Neuronal stem cell (in vitro differentiated cells): Measurements from ENCODE around the gene PTGER3.

Source experiments
- DNase-seq: peaks from one replicate; pipeline ENCODE4 v3.0.0-alpha.2; 2013; ENCODE audit warnings: low spot score
- H2AFZ ChIP-seq: one replicate; pipeline ENCODE4 v1.6.1; 2013; ENCODE audit warnings: mild to moderate bottlenecking, low read length, inconsistent platforms
- H2AK5ac ChIP-seq: 2 replicates; pipeline ENCODE4 v1.6.1; 2013; ENCODE audit warnings: low read depth, mild to moderate bottlenecking, inconsistent platforms, low read length, moderate library complexity, mixed read lengths
- H2BK120ac ChIP-seq: 2 replicates; pipeline ENCODE4 v1.6.1; 2013; ENCODE audit warnings: low read depth, mild to moderate bottlenecking, inconsistent platforms, low read length, moderate library complexity, mixed read lengths
- H2BK12ac ChIP-seq: one replicate; pipeline ENCODE4 v1.6.1; 2013; ENCODE audit warnings: low read length, inconsistent platforms
- H2BK15ac ChIP-seq: 2 replicates; pipeline ENCODE4 v1.6.1; 2013; ENCODE audit warnings: mild to moderate bottlenecking, low read length, inconsistent platforms, mixed read lengths
- H2BK5ac ChIP-seq: one replicate; pipeline ENCODE4 v1.6.1; 2013; ENCODE audit warnings: inconsistent platforms, mild to moderate bottlenecking, low read length, moderate library complexity
- H3K14ac ChIP-seq: one replicate; pipeline ENCODE4 v1.6.1; 2013; ENCODE audit warnings: low read length, inconsistent platforms
- H3K18ac ChIP-seq: 2 replicates; pipeline ENCODE4 v1.6.1; 2013; ENCODE audit warnings: low read length, inconsistent platforms
- H3K23ac ChIP-seq: 2 replicates; pipeline ENCODE4 v1.6.1; 2013; ENCODE audit warnings: low read depth, mild to moderate bottlenecking, mixed read lengths, low read length, inconsistent platforms; ENCODE audit not compliant: poor library complexity
- H3K27ac ChIP-seq: replicated peaks from 3 replicates; pipeline ENCODE4 v1.5.1; 2013; ENCODE audit warnings: low read length, inconsistent platforms
- H3K27me3 ChIP-seq, 3 experiments: 2 replicates each; pipeline ENCODE4 v1.6.1; 2013; ENCODE audit warnings: low read length in 3 of 3, mild to moderate bottlenecking in 2 of 3, inconsistent platforms in 1 of 3, low read depth in 1 of 3, mixed read lengths in 1 of 3, moderate library complexity in 1 of 3; ENCODE audit not compliant: control insufficient read depth in 3 of 3, insufficient read depth in 3 of 3
- H3K36me3 ChIP-seq, 2 donors: replicated peaks in 1 of 2; 2 replicates each; pipeline ENCODE4 v1.6.1; 2013; ENCODE audit warnings: low read length in 2 of 2; ENCODE audit not compliant: control insufficient read depth in 2 of 2, insufficient read depth in 2 of 2
- H3K4ac ChIP-seq: 2 replicates; pipeline ENCODE4 v1.6.1; 2013; ENCODE audit warnings: inconsistent platforms, mild to moderate bottlenecking, low read length, moderate library complexity
- H3K4me1 ChIP-seq, 2 donors: 1 replicate in 1 of 2; 2 replicates in 1 of 2; pipeline ENCODE4 v1.6.1; 2013; ENCODE audit warnings: low read length in 2 of 2, low read depth in 1 of 2; ENCODE audit not compliant: control insufficient read depth in 2 of 2, insufficient read depth in 1 of 2
- H3K4me2 ChIP-seq: one replicate; pipeline ENCODE4 v1.6.1; 2013; ENCODE audit warnings: mild to moderate bottlenecking, low read length, inconsistent platforms; ENCODE audit not compliant: insufficient read depth, poor library complexity, severe bottlenecking
- H3K4me3 ChIP-seq, 2 donors: 2 replicates each; pipeline ENCODE4 v1.5.1; 2013; ENCODE audit warnings: low read length in 2 of 2, mild to moderate bottlenecking in 2 of 2, inconsistent platforms in 1 of 2, moderate library complexity in 1 of 2
- H3K79me1 ChIP-seq: one replicate; pipeline ENCODE4 v1.6.1; 2013; ENCODE audit warnings: low read depth, mild to moderate bottlenecking, inconsistent platforms, low read length, moderate library complexity
- H3K9ac ChIP-seq: one replicate; pipeline ENCODE4 v1.6.1; 2013; ENCODE audit warnings: mild to moderate bottlenecking, low read depth, low read length, inconsistent platforms; ENCODE audit not compliant: poor library complexity
- H3K9me3 ChIP-seq, 2 donors: replicated peaks in 1 of 2; 2 replicates each; pipeline versions ENCODE3 to v1.6.1; 2013; ENCODE audit warnings: low read length in 2 of 2, mild to moderate bottlenecking in 2 of 2, inconsistent platforms in 1 of 2, low read depth in 1 of 2, mixed read lengths in 1 of 2, moderate library complexity in 1 of 2; ENCODE audit not compliant: control insufficient read depth in 2 of 2, insufficient read depth in 1 of 2
- H4K8ac ChIP-seq: one replicate; pipeline ENCODE4 v1.6.1; 2013; ENCODE audit warnings: low read depth, mild to moderate bottlenecking, inconsistent platforms, low read length, moderate library complexity
- H4K91ac ChIP-seq: one replicate; pipeline ENCODE4 v1.6.1; 2013; ENCODE audit warnings: low read length, low read depth, mild to moderate bottlenecking, inconsistent platforms; ENCODE audit not compliant: poor library complexity
- WGBS, 2 donors: extraction: QIAGEN DNeasy Blood & Tissue Kit; methylation state at CpG; one replicate each; pipeline ENCODE4 v1.1.7; 2013; ENCODE audit warnings: missing lambda C conversion rate in 2 of 2, mixed read lengths in 1 of 2; ENCODE audit not compliant: insufficient read length in 2 of 2, insufficient replicate concordance in 1 of 2; ENCODE audit errors: extremely low coverage in 2 of 2; 5-methylcytosine and 5-hydroxymethylcytosine counted together

The PTGER3 gene

DNA sequence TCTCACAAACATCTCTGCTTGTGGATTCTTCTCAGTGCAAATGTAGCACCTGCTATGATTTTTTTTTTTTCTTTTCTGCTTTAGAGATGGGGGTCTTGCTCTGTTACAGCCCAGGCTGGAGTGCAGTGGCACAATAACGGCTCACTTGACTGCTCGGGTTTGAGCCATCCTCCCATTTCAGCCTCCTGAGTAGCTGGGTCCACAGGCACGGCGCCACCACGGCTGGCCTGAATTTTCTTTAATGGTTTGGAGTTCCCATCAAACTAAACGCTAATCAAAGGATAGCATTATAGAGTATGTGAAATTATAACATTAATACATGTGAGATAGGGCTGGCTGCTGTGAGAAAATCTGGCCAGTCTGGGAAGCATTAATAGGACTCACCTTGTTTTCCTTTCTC is 7.2 kb upstream of the PTGER3 start:
- no peak overlapping the region for H2BK15ac ChIP-seq
- H3K79me1 ChIP-seq, result no peaks in the 10 kb centered on the region
- peak overlapping the region; percentile 48 for H4K8ac ChIP-seq
- DNase-seq, result no peak
- no peak overlapping the region for H3K4me2 ChIP-seq
- H2BK120ac ChIP-seq, result no peak overlapping the region
- no peak overlapping the region for H2BK12ac ChIP-seq
- H3K4ac ChIP-seq, result no peak overlapping the region
- no peak overlapping the region for H3K4me3 ChIP-seq
- no peaks in the 10 kb centered on the region for H3K4me1 ChIP-seq
- H3K23ac ChIP-seq, result no peak overlapping the region
- no peak overlapping the region for H2AFZ ChIP-seq
- no peaks in the 10 kb centered on the region for H3K9me3 ChIP-seq
- H3K36me3 ChIP-seq, result peaks cover 2 to 45% of the 10 kb centered on the region in 2 donors
- WGBS, 2 donors, result no CpG with 5 or more reads among the region's 6 CpGs
- no peak overlapping the region for H3K27ac ChIP-seq
- no peak overlapping the region for H2AK5ac ChIP-seq
- no peak overlapping the region for H2BK5ac ChIP-seq
- H3K27me3 ChIP-seq, result peaks cover 0 to 1% (median 0%) of the 10 kb centered on the region in 3 experiments
- no peak overlapping the region for H3K18ac ChIP-seq
- no peak overlapping the region for H3K9ac ChIP-seq
- H4K91ac ChIP-seq, result no peak overlapping the region
- no peak overlapping the region for H3K14ac ChIP-seq

DNA sequence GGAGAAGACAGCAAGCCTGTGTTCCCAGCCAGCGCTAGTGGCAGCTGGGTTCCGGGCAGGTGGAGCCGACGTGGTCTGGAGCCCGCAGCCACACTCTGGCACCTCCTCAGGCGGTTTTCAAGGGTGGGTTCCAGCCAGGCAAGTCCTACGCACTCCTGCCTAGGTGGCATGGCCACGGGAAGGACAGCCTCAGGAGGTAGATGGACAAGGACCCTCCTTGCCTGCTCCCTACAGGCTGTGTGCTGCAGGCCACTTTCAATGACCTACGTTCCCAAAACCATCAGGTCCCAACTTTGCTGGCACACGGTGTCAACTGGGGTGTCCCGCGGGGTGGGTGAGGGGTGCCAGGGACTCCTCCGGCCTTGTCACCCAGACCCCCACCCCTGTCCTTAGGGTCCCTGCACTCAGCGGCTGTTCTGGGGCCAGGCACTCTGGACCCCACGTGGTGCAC is 6.7 kb upstream of the PTGER3 start:
- Histone ChIP-seq H2BK5ac (no peak overlapping the region), H3K9ac (no peak overlapping the region), H3K27me3 (peaks cover 0 to 6% (median 0%) of the 10 kb centered on the region in 3 experiments), H3K4me3 (no peak overlapping the region), H3K4me1 (no peaks in the 10 kb centered on the region), H2AFZ (no peak overlapping the region), H3K14ac (no peak overlapping the region), H2BK120ac (no peak overlapping the region), H3K23ac (peak overlapping the region; percentile 55), H3K4me2 (no peak overlapping the region), H2BK12ac (no peak overlapping the region), H3K27ac (no peak overlapping the region), H2BK15ac (no peak overlapping the region), H2AK5ac (no peak overlapping the region), H3K4ac (no peak overlapping the region), H4K8ac (peak overlapping the region; percentile 48), H3K79me1 (no peaks in the 10 kb centered on the region), H3K9me3 (no peaks in the 10 kb centered on the region), H3K18ac (peak overlapping the region; percentile 60), H4K91ac (no peak overlapping the region), H3K36me3 (peaks cover under 1 to 41% of the 10 kb centered on the region in 2 donors)
- DNase-seq, result no peak
- WGBS, 2 donors, result no CpG with 5 or more reads among the region's 15 CpGs

DNA sequence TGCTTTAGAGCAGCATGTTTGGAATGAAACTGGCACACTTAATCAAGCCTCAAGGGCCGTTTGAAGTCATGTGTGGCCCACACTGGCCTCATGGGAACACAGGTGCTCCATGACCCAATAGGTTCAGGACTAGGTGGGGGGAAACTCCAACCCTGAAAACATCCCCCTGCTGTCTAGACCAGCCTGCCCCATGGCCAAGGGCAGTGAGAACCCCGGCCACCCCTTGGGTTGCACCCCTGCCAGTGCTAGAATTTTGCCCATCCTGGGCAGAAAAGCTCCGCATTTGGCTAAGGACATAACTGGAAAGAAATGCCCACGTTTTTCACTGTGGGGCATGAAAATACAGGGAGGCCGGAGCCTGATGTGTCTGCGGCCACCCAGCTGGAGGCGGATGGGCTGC is 6.1 kb upstream of the PTGER3 start:
- H3K27me3 ChIP-seq, result peaks cover 0 to 12% (median under 1%) of the 10 kb centered on the region in 3 experiments
- no peak overlapping the region for H3K23ac ChIP-seq
- no peak overlapping the region for H3K14ac ChIP-seq
- no peak overlapping the region for H3K4me2 ChIP-seq
- no peak overlapping the region for H3K4me3 ChIP-seq
- H3K27ac ChIP-seq, result no peak overlapping the region
- no peaks in the 10 kb centered on the region for H3K79me1 ChIP-seq
- no peak overlapping the region for H2AK5ac ChIP-seq
- no peak overlapping the region for H2BK120ac ChIP-seq
- no peaks in the 10 kb centered on the region for H3K4me1 ChIP-seq
- H2BK12ac ChIP-seq, result no peak overlapping the region
- H4K8ac ChIP-seq, result no peak overlapping the region
- no peak overlapping the region for H2AFZ ChIP-seq
- H3K4ac ChIP-seq, result no peak overlapping the region
- H2BK15ac ChIP-seq, result no peak overlapping the region
- no CpG with 5 or more reads among the region's 7 CpGs for WGBS, 2 donors
- H3K18ac ChIP-seq, result no peak overlapping the region
- no peaks in the 10 kb centered on the region for H3K9me3 ChIP-seq
- H2BK5ac ChIP-seq, result no peak overlapping the region
- DNase-seq, result no peak
- no peak overlapping the region for H4K91ac ChIP-seq
- peaks cover 0 to 35% of the 10 kb centered on the region in 2 donors for H3K36me3 ChIP-seq
- no peak overlapping the region for H3K9ac ChIP-seq

DNA sequence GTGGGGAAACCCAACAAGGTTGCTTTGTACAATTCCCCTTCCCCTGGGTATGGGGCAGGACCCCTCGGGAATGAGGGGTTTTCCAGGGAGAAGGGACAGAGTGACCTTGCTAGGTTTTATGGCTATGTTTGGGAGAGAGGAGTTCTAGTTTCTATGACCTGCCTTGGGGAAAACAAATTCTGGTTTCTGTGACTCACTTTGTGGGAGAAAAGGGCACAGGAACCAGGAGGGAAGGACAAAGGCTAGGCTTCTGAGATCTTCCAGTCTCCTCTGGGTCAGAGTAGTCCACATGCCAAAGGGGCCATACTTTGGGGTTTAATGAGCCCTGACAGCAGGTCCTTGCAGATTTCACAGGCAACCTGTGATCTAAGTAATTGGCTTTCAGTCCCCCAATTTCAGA is 5.5 kb upstream of the PTGER3 start:
- Histone ChIP-seq H3K27ac (no peak overlapping the region), H3K27me3 (peaks cover 0 to 18% (median 5%) of the 10 kb centered on the region in 3 experiments), H3K18ac (no peak overlapping the region), H3K4me2 (no peak overlapping the region), H3K79me1 (no peaks in the 10 kb centered on the region), H2AFZ (no peak overlapping the region), H3K36me3 (peaks cover 0 to 29% of the 10 kb centered on the region in 2 donors), H3K14ac (no peak overlapping the region), H3K9ac (no peak overlapping the region), H2BK15ac (no peak overlapping the region), H3K4me3 (no peak overlapping the region), H2BK5ac (no peak overlapping the region), H2BK12ac (no peak overlapping the region), H3K9me3 (no peaks in the 10 kb centered on the region), H2BK120ac (no peak overlapping the region), H3K23ac (no peak overlapping the region), H2AK5ac (no peak overlapping the region), H3K4me1 (no peaks in the 10 kb centered on the region), H3K4ac (no peak overlapping the region), H4K91ac (no peak overlapping the region), H4K8ac (no peak overlapping the region)
- no peak for DNase-seq
- no CpG with 5 or more reads among the region's 1 CpG for WGBS, 2 donors
